HG03521 (cell line): ENCODE data around the gene CTBP2.

Experiments
- ATAC-seq: cut with Tn5 transposase; IDR thresholded peaks from one replicate; pipeline ENCODE4 v1.9.1; 2021; ENCODE audit warnings: mild to moderate bottlenecking, moderate library complexity; ENCODE audit not compliant: unreplicated experiment

CTBP2 gene

DNA sequence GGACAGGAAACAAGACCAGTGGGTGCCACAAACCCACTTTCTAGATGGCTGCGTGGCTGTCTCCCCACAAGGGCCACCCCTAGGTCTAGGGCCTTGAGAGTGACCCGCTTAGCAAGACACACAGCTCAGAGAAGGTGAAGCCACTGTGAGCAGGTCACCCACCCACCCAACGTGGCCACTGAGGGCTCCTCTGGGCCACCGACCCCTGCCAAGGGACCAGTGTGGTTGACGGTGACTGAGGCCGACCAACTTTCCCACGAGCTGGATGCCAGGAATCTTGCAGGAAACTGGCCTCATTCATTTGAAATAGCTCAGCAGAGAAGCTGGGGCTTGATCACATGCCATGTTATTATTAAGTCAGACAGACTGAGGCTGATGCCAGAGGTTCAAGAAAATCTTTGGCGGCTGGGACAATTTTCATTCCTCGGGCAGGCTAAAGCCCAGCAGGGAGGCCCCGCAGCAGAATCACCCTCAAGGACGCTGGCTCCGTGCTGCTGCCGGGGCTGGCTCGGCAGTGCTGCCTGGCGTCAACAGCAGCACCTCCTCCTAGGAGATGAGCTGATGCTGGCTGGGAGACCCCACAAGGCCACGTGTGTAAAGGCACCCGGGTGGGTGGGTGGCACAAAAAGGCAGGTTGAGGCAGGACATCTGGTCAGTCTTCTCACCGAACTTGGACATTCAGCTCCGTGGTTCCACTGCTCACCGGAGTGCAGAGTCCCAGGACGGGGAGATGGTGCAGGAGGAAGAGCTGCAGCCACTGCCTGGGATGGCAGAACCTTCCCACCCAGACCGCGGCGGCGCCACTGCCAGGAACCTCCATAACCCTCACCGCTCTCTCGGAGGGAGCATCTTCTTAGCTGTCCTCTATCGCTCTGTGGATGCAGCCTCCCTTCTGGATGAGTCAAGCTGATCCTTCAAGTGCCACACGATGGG is 160.7 kb downstream of the CTBP2 start:
- ATAC-seq, result no peak

DNA sequence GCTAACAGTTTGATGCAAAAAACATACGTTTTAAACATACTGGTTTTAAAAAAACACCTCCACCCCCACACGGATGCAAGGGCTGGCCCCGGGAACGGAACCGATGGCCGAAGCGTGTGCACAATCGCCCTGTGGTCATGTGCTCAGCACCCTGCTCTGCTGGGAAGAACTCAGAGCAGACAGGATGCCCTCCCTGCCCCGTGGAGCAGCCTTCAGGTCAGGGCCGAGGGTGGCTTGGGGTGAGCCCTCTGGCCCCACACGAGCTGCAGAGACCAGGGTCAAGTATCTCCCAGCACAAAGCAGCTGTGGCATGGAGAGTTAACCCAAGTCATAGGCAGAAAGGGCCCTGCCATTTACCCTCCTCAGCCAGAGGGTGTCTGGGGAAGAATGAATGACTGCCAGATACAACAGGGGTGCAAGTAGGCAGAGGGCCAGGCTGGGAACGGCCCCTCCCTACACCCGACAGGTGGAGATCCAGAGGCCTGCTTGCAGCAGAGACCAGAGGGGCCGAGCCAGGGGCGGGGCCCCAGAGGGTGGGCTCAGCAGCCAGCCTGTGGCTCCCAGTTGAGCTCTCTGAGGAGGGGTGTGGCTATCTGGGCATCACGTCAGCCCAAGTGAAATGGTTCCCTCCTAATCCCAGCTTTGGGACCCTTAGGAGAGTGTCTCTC is 161.6 kb downstream of the CTBP2 start:
- no peak for ATAC-seq

- no peak for ATAC-seq
These were observed 162.4 kb downstream of the CTBP2 start for GRCh38 chr10:124997771-124998623.

- no peak for ATAC-seq
These were observed 163.1 kb downstream of the CTBP2 start for GRCh38 chr10:124997306-124997705.

- ATAC-seq, result no peak
These were observed 163.5 kb downstream of the CTBP2 start for GRCh38 chr10:124996854-124997215.

DNA sequence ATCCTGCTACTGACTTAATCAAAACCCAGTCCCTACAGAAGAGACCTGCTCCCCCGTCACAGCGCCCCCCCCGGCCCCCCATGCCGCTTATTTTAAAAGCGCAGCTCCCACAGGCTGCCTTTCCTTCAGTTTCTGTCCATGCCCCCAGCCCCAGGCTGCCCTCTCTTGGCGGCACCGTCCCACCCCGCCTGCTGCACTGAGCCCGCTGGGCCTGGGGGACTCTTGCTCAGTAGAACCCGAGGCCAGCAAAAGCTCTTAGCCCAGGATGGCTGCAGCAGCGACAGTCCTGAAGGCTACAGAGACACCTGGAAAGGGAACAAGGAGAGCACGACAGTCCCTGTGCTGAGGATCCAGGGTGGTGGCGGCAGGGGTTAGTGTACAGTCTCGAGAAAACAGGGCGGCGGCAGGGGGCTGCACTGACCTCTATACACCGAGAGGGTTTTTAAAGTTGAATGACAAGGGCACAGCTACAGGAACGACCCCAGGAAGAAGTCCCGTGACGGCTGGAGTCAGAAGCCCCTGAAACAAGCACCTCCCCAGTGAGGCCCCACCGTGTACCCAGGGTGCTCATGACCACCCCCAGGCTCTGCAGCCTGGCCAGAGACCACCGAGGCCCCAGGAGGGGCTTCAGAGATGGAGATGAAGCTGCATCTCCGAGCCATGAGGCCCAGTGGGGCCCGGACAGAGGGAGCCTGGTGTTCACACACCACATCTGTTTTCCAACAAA is 164.1 kb downstream of the CTBP2 start:
- no peak for ATAC-seq

- ATAC-seq, result no peak
These were observed 164.8 kb downstream of the CTBP2 start for GRCh38 chr10:124995605-124996004.

DNA sequence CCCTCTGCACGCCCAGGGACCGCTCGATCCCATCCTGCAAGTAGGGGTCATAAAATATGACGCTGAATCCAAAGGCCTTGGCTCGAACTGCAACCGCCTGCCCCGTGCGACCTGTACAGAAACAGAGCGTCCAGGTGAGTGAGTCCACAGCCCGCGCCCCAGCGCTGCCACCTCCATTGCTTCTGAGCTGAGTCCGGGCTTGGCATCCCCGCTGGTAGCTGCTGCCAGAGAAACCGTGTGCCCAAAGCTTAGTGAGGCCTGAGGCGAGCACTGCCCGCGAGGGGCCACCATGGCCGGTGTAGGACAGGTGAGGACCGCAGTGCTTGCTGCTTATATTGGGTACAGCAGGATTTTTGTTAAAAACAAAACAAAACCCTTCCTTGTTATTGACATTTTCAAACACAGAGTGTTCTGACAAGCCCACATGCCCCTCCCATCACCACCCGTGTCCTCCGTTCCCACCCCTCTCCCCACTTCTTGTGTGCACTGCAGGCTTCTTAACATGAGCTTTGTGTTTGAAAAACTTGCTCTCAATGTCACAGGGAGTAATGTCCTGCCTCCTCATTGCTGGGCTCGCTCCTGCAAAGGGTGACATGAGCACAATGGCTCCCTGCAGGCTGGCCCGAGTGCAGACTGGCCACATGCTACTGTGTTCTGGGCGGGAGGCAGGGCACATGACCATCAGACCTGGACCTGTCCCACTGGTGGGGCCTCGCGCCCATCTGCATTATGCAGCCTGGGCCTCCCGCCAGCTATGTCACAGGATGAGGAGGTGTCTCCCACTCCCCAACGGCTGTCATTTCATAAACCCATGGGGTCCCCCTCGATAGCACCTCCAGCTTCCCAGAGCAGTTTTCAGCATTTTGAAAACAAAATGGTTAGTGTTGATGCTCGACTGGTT is 165.5 kb downstream of the CTBP2 start:
- no peak for ATAC-seq

- no peak for ATAC-seq
These were observed 166.5 kb downstream of the CTBP2 start for GRCh38 chr10:124993736-124994451.

GRCh38 chr10:124993345-124993708 is 167.0 kb downstream of the CTBP2 start:
- ATAC-seq, result no peak

- no peak for ATAC-seq
These were observed 167.7 kb downstream of the CTBP2 start for GRCh38 chr10:124992462-124993344.

GRCh38 chr10:124991835-124992234 is 168.5 kb downstream of the CTBP2 start:
- ATAC-seq, result no peak

GRCh38 chr10:124990671-124991625 is 169.4 kb downstream of the CTBP2 start:
- no peak for ATAC-seq

- no peak for ATAC-seq
These were observed 170.8 kb downstream of the CTBP2 start for GRCh38 chr10:124989526-124989925.

DNA sequence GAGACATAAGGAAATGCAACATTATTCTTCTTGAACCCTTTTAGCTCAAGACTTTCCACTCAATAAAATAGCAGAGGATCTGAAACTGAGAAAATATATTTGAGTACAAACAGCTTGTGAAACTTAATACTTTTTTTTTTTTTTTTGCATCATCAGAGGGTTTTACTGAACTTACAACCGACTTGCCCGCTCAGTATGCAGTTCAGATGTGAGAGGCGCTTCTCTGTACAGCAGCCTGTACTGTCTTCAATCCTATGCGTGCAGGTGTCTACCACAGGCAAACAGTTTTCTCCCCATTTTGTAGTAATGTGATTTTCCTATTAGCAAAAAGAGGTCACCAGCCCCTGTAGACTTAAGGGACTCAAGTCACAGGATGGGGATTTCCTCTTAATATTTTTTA is 171.6 kb downstream of the CTBP2 start:
- peak; percentile 44 for ATAC-seq

DNA sequence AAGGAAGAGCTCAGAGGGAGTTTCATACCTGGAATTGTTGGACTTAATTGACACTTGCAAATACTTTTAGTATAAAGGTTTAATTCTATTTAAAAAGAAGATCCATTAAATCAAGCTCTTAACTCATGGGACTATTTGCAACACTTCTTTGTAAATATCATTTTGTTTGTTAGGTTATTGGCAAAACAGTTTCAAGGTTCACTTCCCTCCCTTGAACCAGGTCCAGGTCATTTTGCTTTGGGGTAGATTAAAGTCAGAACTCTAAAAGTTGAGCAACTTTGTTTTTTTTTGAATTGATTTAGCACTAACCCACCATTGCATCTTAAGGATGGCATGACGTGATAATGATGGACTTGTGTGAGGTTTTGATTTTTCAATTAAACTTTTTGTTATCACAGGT is 172.6 kb downstream of the CTBP2 start:
- no peak for ATAC-seq

DNA sequence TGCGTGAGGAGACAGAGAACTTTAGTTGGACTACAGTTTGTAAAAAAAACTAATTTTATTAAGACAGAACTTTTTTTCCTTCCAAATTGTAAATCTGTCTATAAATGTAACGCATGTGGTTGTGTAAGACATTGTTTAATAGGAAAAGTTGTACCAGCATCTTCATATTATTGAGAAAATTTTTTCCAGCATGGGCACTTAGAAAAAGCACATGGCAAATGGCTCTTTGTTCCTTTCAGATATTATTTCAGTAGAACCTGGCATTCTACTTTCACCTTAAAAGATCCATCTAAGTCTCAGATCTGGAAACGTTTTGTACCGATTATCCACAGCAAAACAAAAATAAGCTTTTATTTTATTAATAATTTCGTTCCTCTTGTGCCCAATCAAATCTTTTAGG is 175.2 kb downstream of the CTBP2 start:
- ATAC-seq, result no peak
